Small intestine (tissue), 7 donors: ENCODE measurements around the gene SLC4A8. TPM values are rescaled to one million over a fixed set of nuclear protein-coding genes. Genes with fewer than 3 reads are reported as not detected.
A peak's percentile ranks its signal among the peaks of the same experiment; 100 is the strongest.

ENCODE experiments used
- DNase-seq, 2 donors: peaks; one replicate each; pipeline versions ENCODE4 v3.0.0 to v3.0.0-alpha.2; 2013
- FAIRE-seq: peaks from 2 replicates; lab custom pipeline; 2012; peaks lifted over from hg19 to GRCh38; lab: Jason Lieb, UNC
- H3K27ac ChIP-seq, 3 donors: one replicate each; pipeline ENCODE4 v1.5.1; 2013; ENCODE audit warnings: low read length in 2 of 3, mild to moderate bottlenecking in 2 of 3, control low read depth in 1 of 3, inconsistent platforms in 1 of 3, low read depth in 1 of 3, moderate library complexity in 1 of 3
- H3K27me3 ChIP-seq, 3 donors: one replicate each; pipeline ENCODE4 v1.6.1; 2013; ENCODE audit warnings: low read length in 3 of 3, inconsistent platforms in 1 of 3; ENCODE audit not compliant: control insufficient read depth in 3 of 3, insufficient read depth in 3 of 3
- H3K36me3 ChIP-seq, 3 donors: one replicate each; pipeline ENCODE4 v1.6.1; 2013; ENCODE audit warnings: low read length in 3 of 3, inconsistent platforms in 1 of 3, low read depth in 1 of 3, mild to moderate bottlenecking in 1 of 3, moderate library complexity in 1 of 3; ENCODE audit not compliant: control insufficient read depth in 3 of 3, insufficient read depth in 2 of 3
- H3K4me1 ChIP-seq, 3 donors: one replicate each; pipeline ENCODE4 v1.6.1; 2013; ENCODE audit warnings: low read length in 2 of 3, inconsistent platforms in 1 of 3, low read depth in 1 of 3, mild to moderate bottlenecking in 1 of 3, moderate library complexity in 1 of 3; ENCODE audit not compliant: control insufficient read depth in 3 of 3, insufficient read depth in 2 of 3
- H3K4me3 ChIP-seq, 3 donors: one replicate each; pipeline ENCODE4 v1.5.1; 2013; ENCODE audit warnings: low read length in 3 of 3, control low read depth in 1 of 3, inconsistent platforms in 1 of 3, low read depth in 1 of 3, mild to moderate bottlenecking in 1 of 3, moderate library complexity in 1 of 3
- H3K9me3 ChIP-seq, 2 donors: one replicate each; pipeline ENCODE4 v1.6.1; 2013; ENCODE audit warnings: low read depth in 1 of 2, low read length in 1 of 2; ENCODE audit not compliant: control insufficient read depth in 2 of 2, insufficient read depth in 1 of 2
- WGBS, 3 donors: extraction: QIAGEN DNeasy Blood & Tissue Kit; methylation state at CpG; one replicate each; pipeline ENCODE4 v1.1.7; 2013; 5-methylcytosine and 5-hydroxymethylcytosine counted together
- polyA plus RNA-seq, 4 donors: library from polyadenylated mRNA; stranded (reverse) in 3 of 4; unstranded in 1 of 4; fragments of 200-250 nt in 3 of 4; fragments of 120-200 nt in 1 of 4; gene quantifications; one replicate each; pipeline versions ENCODE4 v1.2.1 to v1.2.3, GENCODE V29; 2013
- donor health status: healthy with polysubstance abuse.
- donor health status: control.
- donor health status: control.
- donor health status: Bipolar disorder and iron deficiency.
- donor health status: healthy.

The SLC4A8 gene
- polyA plus RNA-seq, 4 donors, result 0.43 to 2.5 (median 1.7) TPM

DNA sequence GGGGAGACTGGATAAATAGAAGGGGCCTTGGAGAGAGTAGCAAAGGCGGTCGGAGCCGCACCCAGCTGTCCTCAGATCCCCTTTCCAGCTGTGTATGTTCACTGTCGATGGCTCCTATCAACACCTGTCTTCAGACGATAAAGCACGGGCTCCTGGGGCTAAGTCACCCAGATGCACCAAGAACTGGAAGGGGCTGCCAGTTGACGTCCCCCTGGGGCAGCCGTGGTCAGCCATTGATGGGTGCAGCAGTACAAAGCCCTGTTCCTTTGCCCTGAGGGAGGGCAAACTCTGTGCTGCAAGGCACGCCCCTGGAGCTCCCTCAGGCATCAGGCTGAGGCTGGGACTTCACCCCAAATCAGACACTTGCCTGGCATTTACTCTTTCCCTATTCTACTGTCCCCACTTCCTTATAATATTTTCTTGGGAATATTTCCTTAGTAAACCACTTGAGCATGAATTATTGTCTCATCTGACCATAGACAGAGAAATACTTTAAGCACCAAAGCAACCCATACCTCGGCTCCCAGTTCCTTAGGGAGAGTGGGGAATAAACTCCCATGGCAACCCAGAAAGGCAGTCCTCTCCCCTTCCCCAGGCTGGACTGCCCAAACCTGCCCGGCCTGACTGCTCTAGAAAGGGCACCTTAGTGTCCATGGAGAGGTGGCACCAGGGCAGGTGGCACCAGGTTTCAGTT is 106.8 kb downstream of the SLC4A8 start:
- H3K9me3 ChIP-seq, result no peaks in the 10 kb centered on the region
- no peak overlapping the region for H3K27ac ChIP-seq
- peaks cover 0 to 4% (median 2%) of the 10 kb centered on the region in 3 donors for H3K27me3 ChIP-seq
- H3K4me3 ChIP-seq, result no peak overlapping the region
- 35 to 48% (median 42%) methylated on average over 11 of the region's 11 CpGs for WGBS, 3 donors
- H3K36me3 ChIP-seq, result no peaks in the 10 kb centered on the region
- peaks cover 0 to 34% (median 8%) of the 10 kb centered on the region in 3 donors for H3K4me1 ChIP-seq
- FAIRE-seq (no peak), DNase-seq (peak in 1 of 2 donors; percentile 38)

DNA sequence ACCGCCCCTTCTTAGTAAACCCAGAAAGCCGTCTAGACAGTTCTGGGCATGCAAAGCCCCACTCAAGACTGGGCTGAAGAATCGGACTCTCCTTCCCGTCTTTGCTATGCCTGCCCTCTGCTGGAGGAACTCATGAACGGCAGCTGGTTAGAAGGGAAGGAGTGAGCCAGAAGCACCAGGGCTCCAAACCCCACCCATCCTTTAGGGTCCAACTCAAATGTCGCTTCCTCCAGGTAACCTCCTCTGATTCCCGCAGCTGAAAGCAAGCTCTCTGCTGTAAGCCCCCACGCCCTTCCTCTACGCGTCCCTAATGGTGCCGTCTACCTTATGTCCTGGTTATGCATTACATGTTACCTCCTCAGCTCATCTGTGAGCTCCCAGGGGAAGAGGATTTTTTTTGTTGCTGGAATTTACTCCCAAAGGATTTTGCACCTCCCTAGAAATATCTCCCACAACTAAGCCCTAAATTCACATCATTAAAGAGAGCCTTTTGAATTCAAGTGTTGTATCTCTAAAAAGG is 107.4 kb downstream of the SLC4A8 start:
- DNase-seq, result peak; percentile 83 to 84
- peaks cover 0 to 4% (median 2%) of the 10 kb centered on the region in 3 donors for H3K27me3 ChIP-seq
- no peak for FAIRE-seq
- H3K4me3 ChIP-seq, result no peak overlapping the region
- H3K9me3 ChIP-seq, result no peaks in the 10 kb centered on the region
- no peaks in the 10 kb centered on the region for H3K36me3 ChIP-seq
- H3K4me1 ChIP-seq, result peaks cover 0 to 34% (median 8%) of the 10 kb centered on the region in 3 donors
- H3K27ac ChIP-seq, result no peak overlapping the region
- WGBS, 3 donors, result 4 to 8% (median 5%) methylated on average over 11 of the region's 11 CpGs

DNA sequence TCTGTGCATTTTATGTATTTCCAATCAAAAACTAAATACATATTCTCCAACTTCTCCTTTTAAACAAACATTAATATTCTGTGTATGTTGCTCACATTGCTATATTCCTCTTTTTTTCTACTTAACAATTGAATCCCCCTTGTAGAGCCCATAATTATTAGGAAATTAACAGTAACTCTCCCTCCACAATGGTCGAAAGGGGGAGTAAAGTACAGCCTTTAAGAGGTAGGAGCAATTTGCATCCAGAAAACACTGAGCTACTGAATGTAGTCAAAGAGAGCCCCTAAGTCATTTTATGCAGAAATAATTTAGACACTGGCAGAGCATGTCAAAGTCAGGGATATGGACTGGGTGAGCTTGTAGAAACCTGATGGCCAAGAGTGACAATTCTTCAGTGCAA is 109.2 kb downstream of the SLC4A8 start:
- Histone ChIP-seq H3K4me1 (peaks cover 0 to 23% (median 3%) of the 10 kb centered on the region in 3 donors), H3K27me3 (peaks cover 0 to 11% (median 2%) of the 10 kb centered on the region in 3 donors), H3K36me3 (no peaks in the 10 kb centered on the region), H3K4me3 (no peak overlapping the region), H3K9me3 (no peaks in the 10 kb centered on the region), H3K27ac (no peak overlapping the region)
- DNase-seq (no peak), FAIRE-seq (no peak)
- WGBS, 3 donors, result 5 to 26% (median 19%) methylated on average over 1 of the region's 1 CpG

DNA sequence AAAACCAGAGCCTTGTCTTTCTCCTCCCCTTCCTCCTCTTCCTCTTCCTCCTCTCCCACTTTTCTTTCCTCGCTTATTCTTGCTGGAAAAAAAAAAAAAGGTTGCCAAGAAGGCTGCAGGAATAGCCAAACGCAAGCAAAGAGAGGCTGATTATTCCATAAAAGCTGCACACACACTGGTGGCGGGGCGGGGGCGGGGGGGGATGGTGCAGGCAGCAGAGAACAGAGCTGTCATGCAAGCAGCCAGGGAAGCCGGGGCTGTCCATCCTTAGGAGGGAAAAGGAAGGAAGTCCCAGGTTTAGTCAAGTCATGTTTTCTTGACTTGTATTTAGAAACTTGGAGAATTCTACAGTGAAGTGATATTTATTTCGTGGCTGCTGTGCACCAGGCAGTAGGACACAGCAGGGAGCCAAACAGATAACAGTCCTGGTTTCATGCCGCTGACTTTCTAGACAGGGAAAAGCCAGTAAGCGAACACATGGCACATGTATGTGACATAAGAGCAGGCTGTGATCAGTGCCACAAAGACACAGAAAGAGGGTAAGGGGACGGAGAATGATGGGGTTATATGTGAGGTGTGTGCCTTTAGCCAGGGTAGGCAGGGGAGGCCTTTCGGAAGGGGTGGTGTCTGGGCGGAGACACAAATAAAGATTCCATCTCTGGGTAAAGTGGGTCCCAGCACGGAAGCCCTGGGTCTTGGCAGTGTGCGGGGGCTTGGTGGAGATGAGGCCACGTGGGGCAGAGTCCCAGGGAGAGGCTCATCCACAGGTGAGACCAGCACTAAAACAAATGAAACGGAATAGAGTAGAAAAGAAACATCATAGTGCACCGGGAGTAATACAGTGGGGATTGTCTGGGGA is 109.8 kb downstream of the SLC4A8 start:
- peaks cover 0 to 21% (median 3%) of the 10 kb centered on the region in 3 donors for H3K4me1 ChIP-seq
- no peak overlapping the region for H3K27ac ChIP-seq
- no peak for FAIRE-seq
- DNase-seq, result no peak
- no peak overlapping the region for H3K4me3 ChIP-seq
- no peaks in the 10 kb centered on the region for H3K36me3 ChIP-seq
- H3K9me3 ChIP-seq, result no peaks in the 10 kb centered on the region
- H3K27me3 ChIP-seq, result peaks cover 0 to 11% (median 2%) of the 10 kb centered on the region in 3 donors
- WGBS, 3 donors, result 61 to 68% (median 63%) methylated on average over 16 to 17 of the region's 17 CpGs

DNA sequence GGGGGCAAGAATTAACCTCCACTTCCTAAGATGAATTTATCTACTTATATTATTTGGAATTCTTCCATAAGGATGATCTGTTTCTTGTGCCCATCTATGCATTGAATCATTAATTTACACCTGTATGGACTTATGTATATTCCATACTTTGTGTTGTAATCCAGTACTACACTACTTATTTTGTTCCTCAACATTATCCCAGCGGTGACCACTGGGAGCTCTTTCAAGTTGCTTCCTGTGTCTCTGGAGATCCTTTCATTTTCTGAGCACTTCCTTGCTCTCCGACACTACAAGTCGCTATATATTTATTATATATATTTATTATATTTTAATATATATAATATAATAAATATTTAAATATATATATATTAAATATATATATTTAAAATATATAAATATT is 111.5 kb downstream of the SLC4A8 start:
- WGBS, 3 donors, result 85 to 95% (median 86%) methylated on average over 3 of the region's 3 CpGs

DNA sequence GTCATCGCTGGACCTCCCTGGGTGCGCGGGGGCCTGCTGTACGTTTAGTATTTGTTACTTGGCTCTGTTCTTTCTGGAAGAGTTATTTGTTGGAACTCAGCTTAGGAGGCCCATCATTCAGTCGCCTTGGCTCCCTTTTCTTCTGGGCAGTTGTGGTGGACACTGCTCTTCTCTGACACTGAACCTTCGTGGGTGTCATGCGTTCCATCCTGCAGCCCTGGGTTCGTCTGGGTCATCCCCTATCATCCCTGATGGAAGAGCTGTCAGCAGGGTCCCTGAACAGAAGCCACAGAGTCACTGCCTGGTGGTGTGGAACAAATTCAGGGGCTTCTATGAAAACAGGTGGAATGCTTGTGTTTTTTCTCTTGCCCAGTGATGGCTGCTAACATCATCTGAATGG is 113.5 kb downstream of the SLC4A8 start:
- no peaks in the 10 kb centered on the region for H3K36me3 ChIP-seq
- DNase-seq, result no peak

More for the DNA sequence above, 111.5 kb downstream of the SLC4A8 start:
- H3K27me3 ChIP-seq, result peaks cover 0 to 11% (median 2%) of the 10 kb centered on the region in 3 donors
- peaks cover 0 to 7% (median 3%) of the 10 kb centered on the region in 3 donors for H3K4me1 ChIP-seq
- H3K9me3 ChIP-seq, result no peaks in the 10 kb centered on the region
- H3K36me3 ChIP-seq, result no peaks in the 10 kb centered on the region
- no peak for DNase-seq
- no peak overlapping the region for H3K4me3 ChIP-seq
- FAIRE-seq, result no peak
- H3K27ac ChIP-seq, result no peak overlapping the region

DNA sequence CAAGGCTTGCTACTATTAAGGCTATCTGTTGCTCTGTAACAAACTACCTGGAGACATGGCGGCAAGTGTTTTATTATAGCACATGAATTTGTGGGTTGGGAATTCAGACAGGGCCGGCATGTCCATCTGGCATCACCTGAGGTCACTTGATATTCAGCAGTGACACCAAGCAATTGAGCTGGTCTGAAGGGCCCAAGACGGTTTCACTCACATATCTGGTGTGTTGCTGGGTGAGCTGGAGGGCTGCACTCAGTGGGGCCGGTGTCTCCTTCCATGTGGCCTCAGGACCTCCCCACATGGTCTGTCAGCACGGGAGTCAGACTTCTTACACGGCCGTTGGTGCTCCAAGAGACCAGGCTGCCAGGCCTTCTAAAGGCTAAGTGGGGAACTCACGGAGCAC is 114.0 kb downstream of the SLC4A8 start:
- Histone ChIP-seq H3K9me3 (no peaks in the 10 kb centered on the region), H3K27ac (no peak overlapping the region), H3K4me1 (no peaks in the 10 kb centered on the region), H3K36me3 (no peaks in the 10 kb centered on the region), H3K4me3 (no peak overlapping the region), H3K27me3 (peaks cover 0 to 17% (median 0%) of the 10 kb centered on the region in 3 donors)
- 84 to 88% (median 85%) methylated on average over 8 of the region's 8 CpGs for WGBS, 3 donors
- DNase-seq (no peak), FAIRE-seq (no peak)

More for the DNA sequence above, 113.5 kb downstream of the SLC4A8 start:
- FAIRE-seq, result no peak
- Histone ChIP-seq H3K27ac (no peak overlapping the region), H3K27me3 (peaks cover 0 to 15% (median under 1%) of the 10 kb centered on the region in 3 donors), H3K4me3 (no peak overlapping the region), H3K4me1 (no peaks in the 10 kb centered on the region), H3K9me3 (no peaks in the 10 kb centered on the region)
- WGBS, 3 donors, result 84 to 90% (median 87%) methylated on average over 8 of the region's 8 CpGs

DNA sequence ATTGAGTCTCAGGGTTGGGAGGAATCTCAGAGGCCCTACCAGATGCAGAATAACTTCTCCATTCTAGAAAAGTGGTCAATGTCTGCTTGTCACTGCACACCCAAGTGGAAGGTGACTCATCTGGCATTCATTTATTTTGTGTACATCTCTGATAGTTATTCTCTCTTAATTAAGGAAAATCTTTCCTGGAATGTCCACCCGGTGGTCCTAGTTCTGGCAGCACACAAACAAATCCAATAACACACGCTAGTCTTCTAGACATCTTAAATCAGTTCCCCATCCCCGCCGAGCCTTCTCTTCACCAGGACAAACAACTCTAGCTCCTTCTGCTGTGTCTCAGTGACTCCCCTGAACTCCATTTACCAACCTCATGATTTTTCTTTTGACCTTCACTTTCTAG is 116.4 kb downstream of the SLC4A8 start:
- Histone ChIP-seq H3K27me3 (peaks cover 0 to 13% (median 2%) of the 10 kb centered on the region in 3 donors), H3K4me3 (no peak overlapping the region), H3K27ac (no peak overlapping the region), H3K9me3 (no peaks in the 10 kb centered on the region), H3K4me1 (no peaks in the 10 kb centered on the region), H3K36me3 (no peaks in the 10 kb centered on the region)
- 84 to 89% (median 87%) methylated on average over 4 of the region's 4 CpGs for WGBS, 3 donors
- DNase-seq, result no peak
- no peak for FAIRE-seq
